Cardiac septum (tissue), 1 donor: ENCODE results near the gene NUDT4. TPM values are rescaled to one million over a fixed set of nuclear protein-coding genes. Genes with fewer than 3 reads are reported as not detected.

Source experiments
- DNase-seq: peaks from one replicate; pipeline ENCODE4 v3.0.0-alpha.2; 2020; ENCODE audit warnings: low spot score
- intact Hi-C: fragments of 100-400 bp; cut with DNase I; formaldehyde crosslinking; loops from one replicate; pipeline ENCODE4 v1.14.0; 2022
- total RNA-seq: library from RNA; stranded (reverse); fragmentation: NEBNext Ultra II Directional; extraction: Animal tissue kit (Norgen Biotek cat#: 25700); gene quantifications from one replicate; pipeline ENCODE4 v1.2.1, GENCODE V29; 2021
- donor health status: DM: no; HTN: no; CAD: no.

Gene NUDT4
- total RNA-seq, 1 donor from 2014 or later = 116 TPM

DNA sequence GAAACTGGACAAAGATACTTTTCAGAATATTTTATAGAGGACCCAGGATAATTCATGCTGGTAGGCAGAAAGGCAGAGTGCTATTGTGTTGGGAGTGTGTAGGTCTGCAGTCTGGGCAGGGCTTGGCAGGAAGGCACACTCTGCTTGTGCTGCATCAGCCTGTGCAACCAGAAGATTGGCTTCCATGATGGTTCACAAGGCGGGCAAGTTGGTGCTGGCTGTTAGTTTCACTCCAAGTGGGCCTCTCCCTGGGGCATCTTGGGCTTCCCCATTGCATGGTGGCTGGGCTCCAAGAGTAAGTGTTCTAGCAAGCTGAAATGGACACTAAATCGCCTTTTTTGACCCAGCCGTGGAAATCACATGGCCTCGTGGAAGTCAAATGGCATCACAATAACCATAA is 65.9 kb downstream of the NUDT4 start:
- intact Hi-C loops = no loop called here
- no peak for DNase-seq

GRCh38 chr12:93447555-93448290 is 70.0 kb downstream of the NUDT4 start:
- intact Hi-C loops = no loop called here
- no peak for DNase-seq

- intact Hi-C loops = no loop called here
- no peak for DNase-seq
These were observed 71.1 kb downstream of the NUDT4 start for GRCh38 chr12:93448796-93449195.

GRCh38 chr12:93449277-93449676 is 71.6 kb downstream of the NUDT4 start:
- DNase-seq = no peak
- intact Hi-C loops = no loop called here

DNA sequence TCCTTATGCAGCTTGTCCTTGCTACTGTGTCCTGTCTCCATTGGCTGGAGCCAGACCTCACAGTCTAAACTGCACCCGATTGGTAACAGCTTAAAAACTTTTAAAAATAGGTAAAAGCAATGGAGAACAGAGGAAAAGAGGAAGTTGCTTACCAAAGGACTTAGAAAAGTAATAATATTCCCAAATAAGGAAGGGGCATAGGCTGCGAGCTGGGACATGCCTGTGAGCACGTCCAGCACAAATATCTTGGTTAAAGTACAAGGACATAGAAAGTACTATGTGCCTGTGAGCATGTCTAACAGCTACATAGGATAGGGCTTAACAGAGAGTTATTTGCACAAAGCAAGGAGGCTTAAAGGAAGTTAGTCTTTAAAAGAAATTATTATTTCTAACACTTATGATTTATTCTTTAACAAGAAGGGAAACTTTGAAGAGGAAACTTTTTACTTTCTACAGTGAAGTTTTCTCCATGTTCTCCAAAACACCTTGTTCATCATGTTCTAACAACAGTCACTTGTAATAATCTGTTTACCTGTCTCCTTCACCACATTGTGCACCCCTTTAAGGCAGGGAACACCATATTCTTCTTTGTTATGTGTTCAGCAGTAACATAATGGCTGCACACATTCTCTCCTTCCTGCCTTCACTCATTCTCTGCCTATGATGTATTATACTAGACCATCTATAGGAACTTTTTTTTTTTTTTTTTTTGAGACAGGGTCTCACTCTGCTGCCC is 73.9 kb downstream of the NUDT4 start:
- no peak for DNase-seq
- intact Hi-C loops = no loop called here

- DNase-seq = no peak
- intact Hi-C loops = no loop called here
These were observed 75.9 kb downstream of the NUDT4 start for GRCh38 chr12:93453633-93454032.

DNA sequence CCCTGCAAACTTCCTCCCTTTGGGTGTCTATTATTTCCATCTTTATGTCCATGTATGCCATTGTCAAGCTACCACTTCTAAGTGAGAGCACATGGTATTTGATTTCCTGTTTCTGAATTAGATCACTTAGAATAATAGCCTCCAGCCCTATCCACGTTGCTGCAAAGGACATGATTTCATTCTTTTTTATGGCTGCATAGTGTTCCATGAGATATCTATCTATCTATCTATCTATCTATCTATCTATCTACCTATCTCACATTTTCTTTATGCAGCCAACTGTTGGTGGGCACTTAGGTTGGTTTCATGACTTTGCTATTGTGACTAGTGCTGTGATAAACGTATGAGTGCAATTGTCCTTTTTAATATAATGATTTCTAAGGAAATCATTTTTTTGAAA is 78.4 kb downstream of the NUDT4 start:
- no peak for DNase-seq
- intact Hi-C loops = no loop called here

Other genes with a start within 250 kb of the NUDT4 start
- 81.4 TPM for gene UBE2N, start 64.0 kb downstream of the NUDT4 start, total RNA-seq
- gene MRPL42, start 89.6 kb downstream of the NUDT4 start, total RNA-seq = 43.9 TPM
- 40.3 TPM for gene SOCS2, start 194.8 kb downstream of the NUDT4 start, total RNA-seq